ENCODE data around the gene NUDT8. TPM values are rescaled to one million over a fixed set of nuclear protein-coding genes. Genes with fewer than 3 reads are reported as not detected.
"Not testable (repeated sequence)": the region's sequence is repeated elsewhere in the genome, so short reads cannot be mapped to it uniquely, and the experiment has no call there.

Gene NUDT8
- total RNA-seq, 1 donor from 2014 or later, result 3.0 TPM

DNA sequence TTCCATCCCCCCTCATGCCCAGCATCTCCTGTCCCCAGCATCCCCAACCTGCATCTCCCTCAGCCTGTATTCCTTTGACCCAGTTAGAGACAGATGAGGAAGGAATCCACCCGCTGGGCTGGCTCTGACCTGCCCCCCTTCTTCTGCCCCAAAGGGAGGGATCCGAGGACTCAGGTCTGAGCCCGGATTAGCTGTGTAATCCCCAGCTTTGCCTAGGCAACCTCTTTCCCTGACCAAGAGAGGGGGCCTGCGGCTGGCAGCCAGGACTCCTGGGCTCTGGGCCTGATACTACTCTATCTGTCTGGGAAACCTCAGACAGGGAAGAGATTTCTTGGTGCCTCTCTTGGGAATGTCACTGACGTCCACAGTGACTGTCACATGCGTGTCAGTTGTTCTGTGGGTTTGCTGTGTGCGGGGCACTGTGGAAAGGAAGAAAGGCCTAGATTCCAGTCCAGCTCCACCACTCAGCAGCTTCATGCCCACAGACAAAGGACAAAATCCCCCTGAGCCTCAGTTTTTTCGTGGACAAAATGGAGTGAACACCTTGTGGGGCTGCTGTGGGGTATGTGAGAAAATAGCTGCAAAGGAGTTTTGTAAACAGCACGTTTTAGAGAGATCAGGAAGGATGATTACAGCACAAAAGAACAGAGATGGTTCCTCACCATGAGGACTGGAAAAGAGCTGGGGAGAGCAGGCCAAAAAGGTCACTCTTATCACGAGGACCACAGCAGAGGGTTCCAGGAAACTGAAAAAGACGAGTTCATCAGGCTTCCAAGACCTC is 24.3 kb downstream of the NUDT8 start:
- Histone ChIP-seq H3K4me2 (ENCODE audit: low read length) (no peak overlapping the region), H3K79me2 (ENCODE audit: insufficient read depth, low read length) (peaks cover 17% of the 10 kb centered on the region), H3K4me3 (ENCODE audit: insufficient read depth, low read depth, low read length) (no peak overlapping the region), H3K9me3 (ENCODE audit: insufficient read depth, low read depth, low read length) (no peaks in the 10 kb centered on the region), H2AFZ (ENCODE audit: low read depth, low read length) (peak overlapping the region; percentile 72), H3K27me3 (ENCODE audit: insufficient read depth, low read length) (no peaks in the 10 kb centered on the region), H3K4me1 (ENCODE audit: insufficient read depth, low read length) (peaks cover 7% of the 10 kb centered on the region), H3K9ac (ENCODE audit: low read length) (no peak overlapping the region), H3K36me3 (ENCODE audit: insufficient read depth, low read length) (peaks cover 6% of the 10 kb centered on the region), H4K20me1 (ENCODE audit: insufficient read depth, low read length) (no peaks in the 10 kb centered on the region), H3K27ac (ENCODE audit: low read depth, low read length) (no peak overlapping the region)
- DNase-seq (ENCODE audit: low read depth) (no peak), FAIRE-seq (no peak)
- Mint-ChIP-seq H3K27ac (ENCODE audit: unreplicated experiment) (no peak overlapping the region), H3K4me3 (ENCODE audit: unreplicated experiment) (peak overlapping the region; percentile 97), H3K36me3 (ENCODE audit: low read depth, unreplicated experiment) (no peaks in the 10 kb centered on the region), H3K4me1 (ENCODE audit: low read depth, unreplicated experiment) (peaks cover 4% of the 10 kb centered on the region), H3K27me3 (ENCODE audit: low read depth, unreplicated experiment) (peaks cover 2% of the 10 kb centered on the region), H3K9me3 (ENCODE audit: unreplicated experiment) (no peaks in the 10 kb centered on the region)
- TF ChIP-seq, protein P1, sequence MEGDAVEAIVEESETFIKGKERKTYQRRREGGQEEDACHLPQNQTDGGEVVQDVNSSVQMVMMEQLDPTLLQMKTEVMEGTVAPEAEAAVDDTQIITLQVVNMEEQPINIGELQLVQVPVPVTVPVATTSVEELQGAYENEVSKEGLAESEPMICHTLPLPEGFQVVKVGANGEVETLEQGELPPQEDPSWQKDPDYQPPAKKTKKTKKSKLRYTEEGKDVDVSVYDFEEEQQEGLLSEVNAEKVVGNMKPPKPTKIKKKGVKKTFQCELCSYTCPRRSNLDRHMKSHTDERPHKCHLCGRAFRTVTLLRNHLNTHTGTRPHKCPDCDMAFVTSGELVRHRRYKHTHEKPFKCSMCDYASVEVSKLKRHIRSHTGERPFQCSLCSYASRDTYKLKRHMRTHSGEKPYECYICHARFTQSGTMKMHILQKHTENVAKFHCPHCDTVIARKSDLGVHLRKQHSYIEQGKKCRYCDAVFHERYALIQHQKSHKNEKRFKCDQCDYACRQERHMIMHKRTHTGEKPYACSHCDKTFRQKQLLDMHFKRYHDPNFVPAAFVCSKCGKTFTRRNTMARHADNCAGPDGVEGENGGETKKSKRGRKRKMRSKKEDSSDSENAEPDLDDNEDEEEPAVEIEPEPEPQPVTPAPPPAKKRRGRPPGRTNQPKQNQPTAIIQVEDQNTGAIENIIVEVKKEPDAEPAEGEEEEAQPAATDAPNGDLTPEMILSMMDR (IDR thresholded peaks at IDR 0.05; ENCODE audit: insufficient read depth, low read depth, low read length), result no peak
- TF ChIP-seq EZH2 (IDR thresholded peaks at IDR 0.05; ENCODE audit: insufficient read depth, low read length), result no peak

DNA sequence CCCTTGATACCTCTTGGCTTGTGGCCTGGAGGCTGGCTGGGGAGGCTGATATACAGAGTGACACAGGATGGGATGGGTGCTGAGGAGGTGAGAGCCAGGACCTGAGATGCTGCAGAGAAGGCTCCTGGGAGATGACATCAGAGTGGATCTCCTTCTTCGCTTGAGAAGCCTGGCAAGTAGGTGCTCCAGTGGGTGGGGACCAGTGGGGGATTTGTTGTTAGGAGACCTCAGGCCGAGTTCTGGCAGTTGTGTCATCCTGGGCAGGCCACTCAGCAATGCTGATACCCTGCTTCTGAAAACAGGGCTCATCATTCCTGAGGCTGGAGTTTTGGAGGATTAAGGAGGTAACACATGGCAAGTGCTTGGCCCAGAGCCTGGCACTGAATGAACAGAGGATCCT is 24.9 kb downstream of the NUDT8 start:
- H3K27me3 Mint-ChIP-seq (ENCODE audit: low read depth, unreplicated experiment), result peaks cover 2% of the 10 kb centered on the region
- H2AFZ ChIP-seq (ENCODE audit: low read depth, low read length), result no peak overlapping the region
- H3K9ac ChIP-seq (ENCODE audit: low read length), result no peak overlapping the region
- DNase-seq (ENCODE audit: low read depth) (no peak), FAIRE-seq (no peak)
- H3K9me3 Mint-ChIP-seq (ENCODE audit: unreplicated experiment), result no peaks in the 10 kb centered on the region
- no peaks in the 10 kb centered on the region for H4K20me1 ChIP-seq (ENCODE audit: insufficient read depth, low read length)
- peaks cover 4% of the 10 kb centered on the region for H3K36me3 ChIP-seq (ENCODE audit: insufficient read depth, low read length)
- TF ChIP-seq EZH2 (IDR thresholded peaks at IDR 0.05; ENCODE audit: insufficient read depth, low read length), result no peak
- TF ChIP-seq, protein P1 (IDR thresholded peaks at IDR 0.05; ENCODE audit: insufficient read depth, low read depth, low read length), result no peak
- no peak overlapping the region for H3K27ac ChIP-seq (ENCODE audit: low read depth, low read length)
- H3K4me2 ChIP-seq (ENCODE audit: low read length), result no peak overlapping the region
- peaks cover 4% of the 10 kb centered on the region for H3K4me1 Mint-ChIP-seq (ENCODE audit: low read depth, unreplicated experiment)
- H3K27ac Mint-ChIP-seq (ENCODE audit: unreplicated experiment), result no peak overlapping the region
- peaks cover 7% of the 10 kb centered on the region for H3K4me1 ChIP-seq (ENCODE audit: insufficient read depth, low read length)
- H3K36me3 Mint-ChIP-seq (ENCODE audit: low read depth, unreplicated experiment), result no peaks in the 10 kb centered on the region
- peaks cover 17% of the 10 kb centered on the region for H3K79me2 ChIP-seq (ENCODE audit: insufficient read depth, low read length)
- H3K27me3 ChIP-seq (ENCODE audit: insufficient read depth, low read length), result peaks cover 2% of the 10 kb centered on the region
- no peak overlapping the region for H3K4me3 Mint-ChIP-seq (ENCODE audit: unreplicated experiment)
- no peak overlapping the region for H3K4me3 ChIP-seq (ENCODE audit: insufficient read depth, low read depth, low read length)
- no peaks in the 10 kb centered on the region for H3K9me3 ChIP-seq (ENCODE audit: insufficient read depth, low read depth, low read length)

DNA sequence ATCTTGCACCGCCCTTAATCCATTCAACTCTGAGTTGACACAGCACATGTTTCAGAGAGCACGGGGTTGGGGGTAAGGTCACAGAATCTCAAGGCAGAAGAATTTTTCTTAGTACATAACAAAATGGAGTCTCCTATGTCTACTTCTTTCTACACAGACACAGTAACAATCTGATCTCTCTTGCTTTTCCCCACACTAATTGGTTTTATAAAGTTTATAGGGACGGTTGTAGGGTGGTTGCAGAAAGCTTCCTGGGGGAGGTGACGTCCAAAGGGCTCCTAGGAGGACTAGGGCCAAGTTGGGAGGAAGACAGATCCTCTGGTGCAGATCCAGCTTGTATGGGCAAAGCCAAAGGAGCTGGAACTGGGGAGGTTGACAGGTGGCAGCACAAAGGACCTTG is 25.6 kb downstream of the NUDT8 start:
- not testable (repeated sequence) for H3K36me3 ChIP-seq (ENCODE audit: insufficient read depth, low read length); H3K27ac ChIP-seq (ENCODE audit: low read depth, low read length); H3K9ac ChIP-seq (ENCODE audit: low read length); H3K4me2 ChIP-seq (ENCODE audit: low read length); DNase-seq (ENCODE audit: low read depth); H3K9me3 Mint-ChIP-seq (ENCODE audit: unreplicated experiment); H3K4me1 ChIP-seq (ENCODE audit: insufficient read depth, low read length); H3K4me1 Mint-ChIP-seq (ENCODE audit: low read depth, unreplicated experiment); H3K27ac Mint-ChIP-seq (ENCODE audit: unreplicated experiment); H4K20me1 ChIP-seq (ENCODE audit: insufficient read depth, low read length); FAIRE-seq; H3K27me3 Mint-ChIP-seq (ENCODE audit: low read depth, unreplicated experiment); H3K36me3 Mint-ChIP-seq (ENCODE audit: low read depth, unreplicated experiment); H3K9me3 ChIP-seq (ENCODE audit: insufficient read depth, low read depth, low read length); H3K4me3 Mint-ChIP-seq (ENCODE audit: unreplicated experiment); H3K4me3 ChIP-seq (ENCODE audit: insufficient read depth, low read depth, low read length); H2AFZ ChIP-seq (ENCODE audit: low read depth, low read length); H3K27me3 ChIP-seq (ENCODE audit: insufficient read depth, low read length)
- peaks cover 17% of the 10 kb centered on the region for H3K79me2 ChIP-seq (ENCODE audit: insufficient read depth, low read length)

Data from astrocyte (in vitro differentiated cells and primary cell).